GM19467 (cell line): ENCODE measurements around the gene RAP1GDS1.
"Not testable (repeated sequence)": the region's sequence is repeated elsewhere in the genome, so short reads cannot be mapped to it uniquely, and the experiment has no call there.

Experiments
- ATAC-seq: cut with Tn5 transposase; IDR thresholded peaks from one replicate; pipeline ENCODE4 v1.9.1; 2021; ENCODE audit warnings: mild to moderate bottlenecking, moderate library complexity; ENCODE audit not compliant: unreplicated experiment

RAP1GDS1 gene

GRCh38 chr4:98423009-98423408 is 161.8 kb downstream of the RAP1GDS1 start:
- ATAC-seq: no peak

- no peak for ATAC-seq
Measured at GRCh38 chr4:98430708-98431403, 169.7 kb downstream of the RAP1GDS1 start.

- ATAC-seq: no peak
Measured at GRCh38 chr4:98433691-98434090, 172.5 kb downstream of the RAP1GDS1 start.

GRCh38 chr4:98434816-98435215 is 173.6 kb downstream of the RAP1GDS1 start:
- ATAC-seq: no peak

GRCh38 chr4:98444371-98444770 is 183.2 kb downstream of the RAP1GDS1 start:
- no peak for ATAC-seq

- ATAC-seq: peak; percentile 74
Measured at GRCh38 chr4:98446499-98447375, 185.6 kb downstream of the RAP1GDS1 start.

- no peak for ATAC-seq
Measured at GRCh38 chr4:98447648-98448047, 186.5 kb downstream of the RAP1GDS1 start.

- ATAC-seq: no peak
Measured at GRCh38 chr4:98448908-98449307, 187.7 kb downstream of the RAP1GDS1 start.

- ATAC-seq: no peak
Measured at GRCh38 chr4:98452091-98452490, 190.9 kb downstream of the RAP1GDS1 start.

GRCh38 chr4:98457422-98457821 is 196.2 kb downstream of the RAP1GDS1 start:
- ATAC-seq: not testable (repeated sequence)

- ATAC-seq: not testable (repeated sequence)
Measured at GRCh38 chr4:98461121-98461865, 200.1 kb downstream of the RAP1GDS1 start.

- no peak for ATAC-seq
Measured at GRCh38 chr4:98462487-98462886, 201.3 kb downstream of the RAP1GDS1 start.

- ATAC-seq: no peak
Measured at GRCh38 chr4:98466868-98467599, 205.8 kb downstream of the RAP1GDS1 start.

GRCh38 chr4:98467627-98468072 is 206.5 kb downstream of the RAP1GDS1 start:
- ATAC-seq: peak; percentile 94

GRCh38 chr4:98468709-98469108 is 207.5 kb downstream of the RAP1GDS1 start:
- ATAC-seq: no peak

GRCh38 chr4:98469771-98470170 is 208.6 kb downstream of the RAP1GDS1 start:
- ATAC-seq: no peak

- no peak for ATAC-seq
Measured at GRCh38 chr4:98470366-98470765, 209.2 kb downstream of the RAP1GDS1 start.

GRCh38 chr4:98470831-98471230 is 209.6 kb downstream of the RAP1GDS1 start:
- ATAC-seq: no peak

- no peak for ATAC-seq
Measured at GRCh38 chr4:98473046-98473445, 211.9 kb downstream of the RAP1GDS1 start.

- ATAC-seq: no peak
Measured at GRCh38 chr4:98474408-98474844, 213.2 kb downstream of the RAP1GDS1 start.

- no peak for ATAC-seq
Measured at GRCh38 chr4:98476891-98477290, 215.7 kb downstream of the RAP1GDS1 start.
